ENCODE results near the gene FRAS1. TPM values are rescaled to one million over a fixed set of nuclear protein-coding genes. Genes with fewer than 3 reads are reported as not detected.

Gene FRAS1
- total RNA-seq, 2 experiments from 2014 or later = 0.05 to 0.22 TPM

- ATAC-seq (no peak), DNase-seq (no peak)
- TF ChIP-seq, protein P1, sequence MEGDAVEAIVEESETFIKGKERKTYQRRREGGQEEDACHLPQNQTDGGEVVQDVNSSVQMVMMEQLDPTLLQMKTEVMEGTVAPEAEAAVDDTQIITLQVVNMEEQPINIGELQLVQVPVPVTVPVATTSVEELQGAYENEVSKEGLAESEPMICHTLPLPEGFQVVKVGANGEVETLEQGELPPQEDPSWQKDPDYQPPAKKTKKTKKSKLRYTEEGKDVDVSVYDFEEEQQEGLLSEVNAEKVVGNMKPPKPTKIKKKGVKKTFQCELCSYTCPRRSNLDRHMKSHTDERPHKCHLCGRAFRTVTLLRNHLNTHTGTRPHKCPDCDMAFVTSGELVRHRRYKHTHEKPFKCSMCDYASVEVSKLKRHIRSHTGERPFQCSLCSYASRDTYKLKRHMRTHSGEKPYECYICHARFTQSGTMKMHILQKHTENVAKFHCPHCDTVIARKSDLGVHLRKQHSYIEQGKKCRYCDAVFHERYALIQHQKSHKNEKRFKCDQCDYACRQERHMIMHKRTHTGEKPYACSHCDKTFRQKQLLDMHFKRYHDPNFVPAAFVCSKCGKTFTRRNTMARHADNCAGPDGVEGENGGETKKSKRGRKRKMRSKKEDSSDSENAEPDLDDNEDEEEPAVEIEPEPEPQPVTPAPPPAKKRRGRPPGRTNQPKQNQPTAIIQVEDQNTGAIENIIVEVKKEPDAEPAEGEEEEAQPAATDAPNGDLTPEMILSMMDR (IDR thresholded peaks at IDR 0.05) = no peak
- Mint-ChIP-seq H3K36me3 (ENCODE audit: low read depth) (no peaks in the 10 kb centered on the region), H3K27ac (no peak overlapping the region), H3K4me3 (no peak overlapping the region), H3K4me1 (ENCODE audit: low read depth) (no peaks in the 10 kb centered on the region), H3K27me3 (peaks cover 4% of the 10 kb centered on the region), H3K9me3 (no peaks in the 10 kb centered on the region)
- intact Hi-C loops (cut with micrococcal nuclease) = no loop called here
- ChIA-PET CTCF (interaction anchor here (0.9 kb wide), 1 partner anchor 550 kb away, joined by 4 read pairs; no protein-coding TSS in a partner anchor), POLR2A (no interaction called here)
Observed at GRCh38 chr4:78510108-78510507, 453.0 kb downstream of the FRAS1 start.

DNA sequence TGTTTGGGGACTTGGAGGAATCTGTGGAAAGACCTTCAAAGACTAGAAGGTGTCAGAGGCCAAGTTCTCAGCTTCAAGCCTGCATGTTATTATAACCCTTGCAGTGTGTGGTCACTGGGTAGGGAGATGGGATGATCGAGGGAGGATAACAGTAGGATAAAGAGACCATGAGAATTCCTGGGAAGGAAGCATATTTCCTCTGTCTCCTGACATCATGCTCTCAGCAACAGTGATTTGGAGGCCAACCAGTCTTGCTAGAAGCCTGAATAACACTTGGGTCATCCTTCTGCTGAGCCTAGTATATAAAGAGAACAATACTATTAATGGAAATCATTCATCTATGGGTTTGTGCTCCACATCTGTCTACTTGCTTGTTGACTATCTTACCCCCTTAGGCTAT lies 453.6 kb downstream of the FRAS1 start:
- CTCF ChIA-PET = interaction anchor here (0.9 kb wide), 1 partner anchor 551 kb away, joined by 4 read pairs; no protein-coding TSS in a partner anchor
- POLR2A ChIA-PET = no interaction called here
- ATAC-seq (no peak), DNase-seq (no peak)
- H3K27ac Mint-ChIP-seq = no peak overlapping the region
- H3K36me3 Mint-ChIP-seq (ENCODE audit: low read depth) = no peaks in the 10 kb centered on the region
- no peaks in the 10 kb centered on the region for H3K9me3 Mint-ChIP-seq
- no peaks in the 10 kb centered on the region for H3K4me1 Mint-ChIP-seq (ENCODE audit: low read depth)
- peaks cover 4% of the 10 kb centered on the region for H3K27me3 Mint-ChIP-seq
- intact Hi-C loops (cut with micrococcal nuclease) = no loop called here
- TF ChIP-seq, protein P1 (IDR thresholded peaks at IDR 0.05) = no peak
- H3K4me3 Mint-ChIP-seq = no peak overlapping the region

- DNase-seq (no peak), ATAC-seq (no peak)
- H3K27me3 Mint-ChIP-seq = no peaks in the 10 kb centered on the region
- no peaks in the 10 kb centered on the region for H3K9me3 Mint-ChIP-seq
- no peaks in the 10 kb centered on the region for H3K4me1 Mint-ChIP-seq (ENCODE audit: low read depth)
- TF ChIP-seq, protein P1 (IDR thresholded peaks at IDR 0.05) = no peak
- no peak overlapping the region for H3K4me3 Mint-ChIP-seq
- intact Hi-C loops (cut with micrococcal nuclease) = no loop called here
- POLR2A ChIA-PET = no interaction called here
- CTCF ChIA-PET = no interaction called here
- no peak overlapping the region for H3K27ac Mint-ChIP-seq
- H3K36me3 Mint-ChIP-seq (ENCODE audit: low read depth) = no peaks in the 10 kb centered on the region
Observed at GRCh38 chr4:78512357-78512920, 455.3 kb downstream of the FRAS1 start.

- intact Hi-C loops (cut with micrococcal nuclease) = no loop called here
- DNase-seq (no peak), ATAC-seq (no peak)
- POLR2A ChIA-PET = no interaction called here
- Mint-ChIP-seq H3K4me3 (no peak overlapping the region), H3K27ac (no peak overlapping the region), H3K9me3 (no peaks in the 10 kb centered on the region), H3K36me3 (ENCODE audit: low read depth) (no peaks in the 10 kb centered on the region), H3K27me3 (no peaks in the 10 kb centered on the region), H3K4me1 (ENCODE audit: low read depth) (no peaks in the 10 kb centered on the region)
- CTCF ChIA-PET = no interaction called here
- TF ChIP-seq, protein P1 (IDR thresholded peaks at IDR 0.05) = no peak
Observed at GRCh38 chr4:78513411-78513975, 456.4 kb downstream of the FRAS1 start.

DNA sequence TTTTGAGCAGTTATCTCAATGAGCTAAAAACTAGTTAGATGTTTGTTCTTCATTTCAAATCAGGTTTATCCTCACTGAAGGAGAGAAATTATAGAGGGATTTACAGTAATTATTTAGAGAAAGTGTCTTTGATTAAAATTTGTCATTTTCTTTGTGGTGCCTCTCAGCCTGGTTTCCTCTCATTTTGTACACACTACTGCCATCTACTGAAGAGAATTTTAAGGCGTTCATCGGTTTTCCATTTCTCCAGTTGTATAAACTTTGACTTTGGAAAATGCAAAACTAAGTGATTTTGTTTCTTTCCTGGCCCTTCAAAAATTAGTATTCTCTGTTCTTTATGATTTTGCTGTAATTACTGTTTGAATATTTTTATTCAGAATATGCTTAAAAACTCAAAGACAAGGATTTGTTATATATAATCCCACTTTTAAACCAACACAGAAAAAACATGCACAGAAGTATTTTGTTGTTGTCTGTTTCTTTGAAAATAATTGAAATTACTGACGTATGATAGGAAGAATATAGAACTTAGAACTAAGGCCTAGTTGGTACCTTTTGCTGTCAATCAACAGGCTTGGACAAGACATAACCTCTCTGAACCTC lies 460.0 kb downstream of the FRAS1 start:
- Mint-ChIP-seq H3K27me3 (no peaks in the 10 kb centered on the region), H3K36me3 (ENCODE audit: low read depth) (no peaks in the 10 kb centered on the region), H3K9me3 (no peaks in the 10 kb centered on the region), H3K27ac (no peak overlapping the region), H3K4me1 (ENCODE audit: low read depth) (no peaks in the 10 kb centered on the region), H3K4me3 (no peak overlapping the region)
- CTCF ChIA-PET = interaction anchor here (1.4 to 1.6 kb wide), 2 partner anchors 542 to 916 kb away, joined by 3 read pairs; no protein-coding TSS in a partner anchor
- DNase-seq (no peak), ATAC-seq (no peak)
- intact Hi-C loops (cut with micrococcal nuclease) = loop anchor here (5.0 kb wide), 1 partner anchor 560 kb away; no protein-coding TSS in a partner anchor
- POLR2A ChIA-PET = no interaction called here
- TF ChIP-seq, protein P1 (IDR thresholded peaks at IDR 0.05) = peak; percentile 65

All from activated CD8-positive, alpha-beta T cell treated with anti-CD3 and anti-CD28 coated beads for 36 hours (primary cell).